GM18526 (cell line): ENCODE data around the gene MRC1.

Source experiments
- POLR2A ChIP-seq: IDR thresholded peaks from 3 replicates; pipeline ENCODE4 v1.6.1; 2011; ENCODE audit not compliant: insufficient read length; ENCODE audit errors: extremely low read depth

Gene MRC1

GRCh38 chr10:17891435-17891834, 82.3 kb downstream of the MRC1 start:
- TF ChIP-seq POLR2A: no peak

GRCh38 chr10:17904564-17904963, 95.4 kb downstream of the MRC1 start:
- no peak for TF ChIP-seq POLR2A

- no peak for TF ChIP-seq POLR2A
Measured at GRCh38 chr10:17905491-17905890, 96.3 kb downstream of the MRC1 start.

DNA sequence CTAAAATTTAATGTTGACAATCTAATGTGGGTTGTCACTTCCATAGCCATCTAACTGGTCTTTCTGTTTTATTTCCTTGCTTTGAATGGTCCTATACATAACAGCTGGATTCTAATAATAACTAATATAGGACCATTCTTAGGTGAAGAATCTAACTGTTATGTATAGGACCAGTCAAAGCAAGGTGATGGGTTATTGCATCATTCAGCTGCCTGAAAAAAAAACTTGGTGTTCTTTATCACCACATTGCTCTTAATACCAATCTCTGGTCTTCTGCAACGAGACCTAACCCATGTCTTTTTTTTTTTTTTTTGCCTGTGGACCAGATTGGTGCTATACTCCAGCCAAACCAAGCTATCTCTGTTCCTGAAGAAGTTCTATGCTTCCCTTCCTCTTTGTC, 96.9 kb downstream of the MRC1 start:
- no peak for TF ChIP-seq POLR2A

GRCh38 chr10:17907641-17908040, 98.5 kb downstream of the MRC1 start:
- TF ChIP-seq POLR2A: no peak

DNA sequence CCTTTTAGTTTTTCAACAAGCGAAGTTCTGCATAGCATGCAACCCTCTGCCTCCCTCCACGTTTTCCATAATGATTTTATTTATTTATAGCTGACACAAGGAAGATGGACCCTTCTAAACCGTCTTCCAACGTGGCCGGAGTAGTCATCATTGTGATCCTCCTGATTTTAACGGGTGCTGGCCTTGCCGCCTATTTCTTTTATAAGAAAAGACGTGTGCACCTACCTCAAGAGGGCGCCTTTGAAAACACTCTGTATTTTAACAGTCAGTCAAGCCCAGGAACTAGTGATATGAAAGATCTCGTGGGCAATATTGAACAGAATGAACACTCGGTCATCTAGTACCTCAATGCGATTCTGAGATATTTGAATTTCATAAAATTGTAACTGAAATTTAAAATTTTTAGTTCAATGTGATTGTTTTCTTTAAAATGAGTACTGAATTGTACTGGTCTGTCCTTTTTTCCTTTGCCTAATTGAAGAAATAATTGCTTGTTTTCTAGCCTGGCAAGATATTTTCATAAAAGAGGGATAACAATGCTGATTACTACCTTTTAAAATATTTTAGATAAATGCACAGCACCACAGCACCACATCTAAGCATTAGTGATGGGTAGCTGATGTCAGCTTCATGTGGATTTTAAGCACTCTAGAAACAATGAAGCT, 101.1 kb downstream of the MRC1 start:
- TF ChIP-seq POLR2A: no peak

GRCh38 chr10:17912754-17913153, 103.6 kb downstream of the MRC1 start:
- TF ChIP-seq POLR2A: no peak

DNA sequence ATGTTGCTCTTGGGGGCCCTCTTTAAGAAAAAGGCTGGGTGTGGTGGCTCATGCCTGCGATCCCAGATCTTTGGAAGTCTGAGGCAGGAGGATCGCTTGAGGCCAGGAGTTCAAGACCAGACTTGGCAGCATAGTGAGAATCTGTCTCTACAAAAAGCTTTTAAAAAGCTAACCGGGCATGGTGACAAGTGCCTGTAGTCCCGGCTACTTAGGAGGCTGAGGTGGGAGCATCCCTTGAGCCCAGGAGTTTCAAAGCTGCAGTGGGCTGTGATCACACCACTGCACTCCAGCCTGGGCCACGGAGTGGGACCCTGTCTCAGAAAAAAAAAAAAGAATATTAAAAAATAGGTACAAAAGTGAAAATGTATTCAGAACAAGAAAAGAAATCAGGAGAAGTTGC, 104.5 kb downstream of the MRC1 start:
- no peak for TF ChIP-seq POLR2A

DNA sequence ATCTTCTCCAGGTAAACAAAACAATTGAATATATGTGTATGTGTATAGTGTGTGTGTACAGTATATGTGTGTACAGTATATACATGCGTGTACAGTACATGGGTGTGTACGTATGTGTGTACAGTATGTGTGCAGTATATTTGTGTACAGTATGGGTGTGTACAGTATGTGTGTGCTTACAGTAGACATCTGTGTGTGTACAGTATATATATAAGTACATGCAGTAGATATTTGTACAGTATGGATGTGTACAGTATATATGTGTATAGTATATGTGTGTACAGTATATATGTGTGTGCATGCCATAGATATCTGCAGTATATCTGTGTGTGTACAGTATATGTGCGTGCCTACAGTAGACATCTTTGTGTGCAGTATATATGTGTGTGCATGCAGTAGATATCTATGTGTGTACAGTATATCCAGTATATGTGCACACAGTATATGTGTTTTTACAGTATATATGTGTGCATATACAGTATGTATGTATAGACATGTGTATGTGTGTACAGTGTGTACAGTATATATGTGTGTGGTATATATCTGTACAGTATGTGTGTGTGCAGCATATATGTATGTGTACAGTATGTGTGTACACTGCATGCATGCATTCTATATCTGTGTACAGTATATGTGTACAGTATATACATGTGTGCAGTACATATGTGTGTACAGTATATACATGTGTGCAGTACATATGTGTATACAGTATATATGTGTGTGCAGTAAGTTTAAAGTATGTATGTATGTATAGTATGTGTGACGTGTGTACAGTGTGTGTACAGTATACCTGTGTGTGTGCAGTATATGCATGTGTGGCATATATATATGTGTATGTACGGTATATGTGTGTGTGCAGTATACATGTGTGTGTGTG, 105.3 kb downstream of the MRC1 start:
- no peak for TF ChIP-seq POLR2A

GRCh38 chr10:17915181-17915580, 106.0 kb downstream of the MRC1 start:
- TF ChIP-seq POLR2A: no peak

GRCh38 chr10:17918187-17918903, 109.2 kb downstream of the MRC1 start:
- no peak for TF ChIP-seq POLR2A

DNA sequence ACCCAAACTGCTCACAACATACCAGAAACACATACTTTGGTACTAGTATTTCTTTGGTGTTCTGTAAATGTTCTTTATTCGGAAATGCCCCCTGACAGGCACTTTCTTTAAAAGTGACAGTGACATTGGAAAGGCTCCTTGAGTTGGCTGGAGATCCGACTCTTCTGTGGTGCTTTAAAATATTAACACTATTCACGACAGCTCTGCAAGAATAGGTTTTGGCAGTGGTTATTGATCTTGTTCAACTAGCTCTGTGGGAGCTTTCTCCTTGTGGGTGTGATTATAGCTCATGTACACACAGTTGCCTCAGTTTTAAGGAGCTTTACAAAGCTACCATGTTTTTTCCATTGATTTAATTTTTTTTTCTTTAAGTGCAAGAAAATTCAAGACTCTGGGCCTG, 112.2 kb downstream of the MRC1 start:
- TF ChIP-seq POLR2A: no peak

DNA sequence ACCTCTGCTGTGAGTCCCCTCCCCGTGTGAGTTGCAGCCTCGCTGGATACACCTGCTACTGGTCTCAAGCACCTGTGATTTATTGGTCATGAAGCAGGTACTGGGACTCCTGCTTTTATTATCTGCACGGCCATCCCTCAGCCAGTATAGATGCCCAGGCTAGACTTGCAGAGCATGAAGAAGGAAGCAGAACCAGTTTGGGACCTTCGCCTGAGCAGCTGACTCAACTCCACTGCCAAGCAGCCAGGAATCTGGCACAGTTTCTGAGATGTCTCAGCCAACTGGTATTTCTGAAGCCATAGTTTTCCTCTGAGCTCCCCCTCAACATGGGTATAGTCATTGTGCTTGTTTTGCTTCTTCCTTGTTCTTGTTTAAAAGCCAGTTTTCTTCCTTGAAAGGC, 114.6 kb downstream of the MRC1 start:
- TF ChIP-seq POLR2A: no peak

GRCh38 chr10:17943033-17943745, 134.0 kb downstream of the MRC1 start:
- no peak for TF ChIP-seq POLR2A

- no peak for TF ChIP-seq POLR2A
Measured at GRCh38 chr10:17950726-17951125, 141.6 kb downstream of the MRC1 start.

DNA sequence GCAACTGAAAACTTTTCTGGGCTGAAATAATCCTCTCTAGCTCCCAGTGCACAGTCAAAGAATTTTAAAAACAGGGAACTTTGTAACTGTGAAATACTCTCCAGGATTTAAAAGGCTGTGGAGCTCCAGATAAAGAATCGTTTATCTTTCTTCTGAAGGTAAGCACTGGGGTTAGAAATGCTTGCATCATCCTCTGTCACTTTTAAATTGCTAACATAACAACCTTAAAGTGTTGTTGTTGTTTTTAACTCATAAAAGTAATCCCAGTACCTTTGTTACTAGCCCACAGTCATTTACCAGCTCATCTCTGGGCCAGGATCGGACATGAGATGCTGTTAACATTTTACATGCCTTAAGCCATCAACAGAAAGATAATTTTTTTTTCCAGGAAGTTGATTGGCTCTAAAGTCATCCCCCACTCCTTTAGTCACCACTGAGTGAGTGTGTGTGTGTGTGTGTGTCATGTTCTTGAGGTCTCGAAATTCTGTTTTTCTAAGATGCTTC, 142.8 kb downstream of the MRC1 start, which contains the start of gene SLC39A12:
TSS of gene SLC39A12 (plus strand) at position 51 of the 504 bp plus-strand sequence. CDS start 1,359 bp downstream, outside the sequence.
- no peak for TF ChIP-seq POLR2A

DNA sequence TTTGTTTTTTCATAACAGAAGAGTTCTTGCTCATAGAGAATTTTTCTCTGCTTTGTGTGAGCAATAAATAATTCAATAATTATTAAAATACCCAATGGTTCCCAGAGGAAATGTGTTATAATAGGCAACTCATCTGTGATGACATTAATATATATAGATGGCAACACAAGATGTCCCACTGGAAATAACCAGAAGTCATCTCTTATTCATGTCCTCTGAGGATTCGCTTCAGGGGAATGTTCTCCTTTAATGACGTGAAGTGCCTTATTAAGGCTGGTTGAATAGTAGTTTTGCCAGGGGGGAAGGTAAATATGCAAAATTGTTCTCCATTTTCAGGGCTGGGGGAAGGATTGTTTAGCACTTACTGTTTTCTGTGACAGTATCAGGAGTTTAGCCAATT, 145.7 kb downstream of the MRC1 start:
- TF ChIP-seq POLR2A: no peak
